Measurements from ENCODE around the gene ERCC1. TPM values are rescaled to one million over a fixed set of nuclear protein-coding genes. Genes with fewer than 3 reads are reported as not detected.

ERCC1 gene
- total RNA-seq, 1 experiment from 2014 or later = 62.4 TPM

- no peak for TF ChIP-seq CTCF (conservative IDR thresholded peaks at IDR 0.05)
- H3K23me2 ChIP-seq (ENCODE audit: insufficient read length, low read depth, low read length, poor library complexity, severe bottlenecking) = no peaks in the 10 kb centered on the region
- H2AK5ac ChIP-seq (ENCODE audit: insufficient read length, low read length) = no peak overlapping the region
- no peak overlapping the region for H2BK5ac ChIP-seq (ENCODE audit: insufficient read length, low read length)
- no peak overlapping the region for H3K27ac ChIP-seq (ENCODE audit: insufficient read length, low read depth, low read length)
- DNase-seq = no peak
- H3K56ac ChIP-seq (ENCODE audit: insufficient read length, low read depth, low read length) = no peak overlapping the region
- peak overlapping the region; percentile 73 for H4K5ac ChIP-seq (ENCODE audit: insufficient read length, low read depth, low read length)
- Mint-ChIP-seq H3K36me3 (ENCODE audit: insufficient read depth in 1 of 3, low read depth in 3 of 3) (no peaks in the 10 kb centered on the region), H3K4me3 (no peak overlapping the region), H3K4me1 (peaks cover 9 to 17% of the 10 kb centered on the region in 2 experiments), H3K9me3 (peaks cover 4 to 7% of the 10 kb centered on the region in 2 experiments; a peak in 4 of 5 replicates), H3K27me3 (ENCODE audit: low read depth) (peaks cover 12% of the 10 kb centered on the region), H3K27ac (peak overlapping the region in 1 of 3 experiments; percentile 97; a peak in 1 of 7 replicates)
- no peak overlapping the region for H2BK20ac ChIP-seq (ENCODE audit: low read depth, low read length, poor library complexity, severe bottlenecking)
- H4K8ac ChIP-seq (replicated peaks; ENCODE audit: insufficient read length, low read depth, low read length) = no peak overlapping the region
- no peak overlapping the region for H3K4me2 ChIP-seq (ENCODE audit: insufficient read depth, insufficient read length, low read length)
- H3K14ac ChIP-seq (ENCODE audit: insufficient read depth, low read length) = peak overlapping the region; percentile 94
- peak overlapping the region; percentile 68 for H2BK12ac ChIP-seq (ENCODE audit: insufficient read length, low read depth, low read length)
- H3K18ac ChIP-seq (ENCODE audit: insufficient read length, low read depth, low read length) = peak overlapping the region; percentile 91
- H2BK15ac ChIP-seq (ENCODE audit: low read depth, low read length) = no peak overlapping the region
- H3K9ac ChIP-seq (ENCODE audit: extremely low read depth, insufficient read length, low read length) = no peak overlapping the region
- peak overlapping the region; percentile 51; the same call in 1 of the 2 replicates for H3K4ac ChIP-seq (ENCODE audit: low read depth, low read length)
- no CpG with 5 or more reads among the region's 2 CpGs for WGBS (ENCODE audit: extremely low coverage, insufficient read length, low lambda C conversion rate)
- H3K4me1 ChIP-seq (ENCODE audit: insufficient read depth, low read length) = no peaks in the 10 kb centered on the region
- no peaks in the 10 kb centered on the region for H3K27me3 ChIP-seq (ENCODE audit: insufficient read depth, low read length)
- H3K79me2 ChIP-seq (ENCODE audit: insufficient read depth, low read length) = no peaks in the 10 kb centered on the region
- peak overlapping the region; percentile 87 for H2BK120ac ChIP-seq (ENCODE audit: low read depth, low read length, poor library complexity, severe bottlenecking)
- no peaks in the 10 kb centered on the region for H3K9me3 ChIP-seq (ENCODE audit: control insufficient read depth, low read depth, low read length)
- no peaks in the 10 kb centered on the region for H3K79me1 ChIP-seq (ENCODE audit: insufficient read depth, low read depth, low read length, poor library complexity, severe bottlenecking)
- no peak overlapping the region for H4K91ac ChIP-seq (ENCODE audit: insufficient read length, low read depth, low read length)
- no peak overlapping the region for H2AFZ ChIP-seq (ENCODE audit: low read length)
- H4K20me1 ChIP-seq (ENCODE audit: control insufficient read depth, insufficient read depth, insufficient read length) = no peaks in the 10 kb centered on the region
- no peak overlapping the region for H3T11ph ChIP-seq (ENCODE audit: low read length)
- H3K23ac ChIP-seq (ENCODE audit: insufficient read length, low read depth, low read length) = no peak overlapping the region
Measured at GRCh38 chr19:45456500-45456815, 32.7 kb upstream of the ERCC1 start.

Measured in H9 (cell line).